22Rv1 (cell line): Measurements from ENCODE around the gene PIK3CD.

Experiments
- CTCF ChIP-seq: fragments of 450-650 bp; IDR thresholded peaks from 2 replicates; pipeline ENCODE4 v1.5.1; 2017; ENCODE audit warnings: mild to moderate bottlenecking
- ZFX ChIP-seq: fragments of 450-650 bp; IDR thresholded peaks from 2 replicates; pipeline ENCODE4 v1.6.1; 2017; ENCODE audit warnings: antibody characterized with exemption, borderline replicate concordance

- TF ChIP-seq CTCF = no peak
- TF ChIP-seq ZFX = no peak
Observed at GRCh38 chr1:9731051-9731537, 79.6 kb downstream of the PIK3CD start.
